Uterus (tissue), 2 donors: ENCODE measurements around the gene CD300H.

Source experiments
- POLR2A ChIP-seq, 2 donors: fragments of 450-650 bp; IDR thresholded peaks; one replicate each; pipeline ENCODE4 v1.6.1; 2016; ENCODE audit warnings: antibody characterized with exemption in 2 of 2, mild to moderate bottlenecking in 1 of 2, moderate library complexity in 1 of 2
- TF ChIP-seq, protein P1 (sequence below), 4 experiments: fragments of 200-600 bp in 2 of 4; fragments of 450-650 bp in 2 of 4; sonication (generic) in 2 of 4; IDR thresholded peaks; one replicate each; pipeline ENCODE4 v1.5.1; 2016 to 2019; ENCODE audit warnings: antibody characterized with exemption in 4 of 4, mild to moderate bottlenecking in 2 of 4, moderate library complexity in 1 of 4

DNA sequence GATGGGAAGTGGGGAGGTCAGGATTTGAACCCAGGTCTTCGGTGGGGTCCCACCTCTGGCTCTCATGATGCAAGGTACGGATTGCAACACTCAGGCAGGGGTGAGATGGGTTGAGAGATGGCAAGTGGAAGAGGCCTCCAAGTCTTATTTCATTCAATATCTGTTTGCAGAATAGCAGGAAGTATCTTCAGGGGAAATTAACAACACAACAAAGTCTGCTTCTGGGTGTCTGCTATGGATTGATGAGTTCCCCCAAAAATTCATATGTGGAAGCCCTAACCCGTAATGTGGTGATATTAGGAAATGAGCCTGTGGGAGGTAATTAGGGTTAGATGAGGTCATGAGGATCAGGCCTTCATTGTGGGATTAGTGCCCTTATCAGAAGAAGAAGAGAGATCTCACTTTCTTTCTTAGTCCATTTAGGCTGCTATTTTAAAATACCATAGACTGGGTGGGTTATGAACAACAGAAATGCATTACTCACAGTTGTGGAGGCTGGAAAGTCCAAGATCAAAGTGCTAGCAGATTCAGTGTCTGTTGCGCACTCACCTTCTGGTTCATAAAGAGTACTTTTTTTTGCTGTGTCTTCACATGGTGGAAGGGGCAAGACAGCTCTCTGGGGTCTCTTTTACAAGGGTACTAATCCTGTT is 4.4 kb upstream of the CD300H start:
- TF ChIP-seq, protein P1, sequence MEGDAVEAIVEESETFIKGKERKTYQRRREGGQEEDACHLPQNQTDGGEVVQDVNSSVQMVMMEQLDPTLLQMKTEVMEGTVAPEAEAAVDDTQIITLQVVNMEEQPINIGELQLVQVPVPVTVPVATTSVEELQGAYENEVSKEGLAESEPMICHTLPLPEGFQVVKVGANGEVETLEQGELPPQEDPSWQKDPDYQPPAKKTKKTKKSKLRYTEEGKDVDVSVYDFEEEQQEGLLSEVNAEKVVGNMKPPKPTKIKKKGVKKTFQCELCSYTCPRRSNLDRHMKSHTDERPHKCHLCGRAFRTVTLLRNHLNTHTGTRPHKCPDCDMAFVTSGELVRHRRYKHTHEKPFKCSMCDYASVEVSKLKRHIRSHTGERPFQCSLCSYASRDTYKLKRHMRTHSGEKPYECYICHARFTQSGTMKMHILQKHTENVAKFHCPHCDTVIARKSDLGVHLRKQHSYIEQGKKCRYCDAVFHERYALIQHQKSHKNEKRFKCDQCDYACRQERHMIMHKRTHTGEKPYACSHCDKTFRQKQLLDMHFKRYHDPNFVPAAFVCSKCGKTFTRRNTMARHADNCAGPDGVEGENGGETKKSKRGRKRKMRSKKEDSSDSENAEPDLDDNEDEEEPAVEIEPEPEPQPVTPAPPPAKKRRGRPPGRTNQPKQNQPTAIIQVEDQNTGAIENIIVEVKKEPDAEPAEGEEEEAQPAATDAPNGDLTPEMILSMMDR (IDR thresholded peaks at IDR 0.05): no peak
- no peak for TF ChIP-seq POLR2A (IDR thresholded peaks at IDR 0.05)
